ENCODE measurements around the gene TMEM145.

DNA sequence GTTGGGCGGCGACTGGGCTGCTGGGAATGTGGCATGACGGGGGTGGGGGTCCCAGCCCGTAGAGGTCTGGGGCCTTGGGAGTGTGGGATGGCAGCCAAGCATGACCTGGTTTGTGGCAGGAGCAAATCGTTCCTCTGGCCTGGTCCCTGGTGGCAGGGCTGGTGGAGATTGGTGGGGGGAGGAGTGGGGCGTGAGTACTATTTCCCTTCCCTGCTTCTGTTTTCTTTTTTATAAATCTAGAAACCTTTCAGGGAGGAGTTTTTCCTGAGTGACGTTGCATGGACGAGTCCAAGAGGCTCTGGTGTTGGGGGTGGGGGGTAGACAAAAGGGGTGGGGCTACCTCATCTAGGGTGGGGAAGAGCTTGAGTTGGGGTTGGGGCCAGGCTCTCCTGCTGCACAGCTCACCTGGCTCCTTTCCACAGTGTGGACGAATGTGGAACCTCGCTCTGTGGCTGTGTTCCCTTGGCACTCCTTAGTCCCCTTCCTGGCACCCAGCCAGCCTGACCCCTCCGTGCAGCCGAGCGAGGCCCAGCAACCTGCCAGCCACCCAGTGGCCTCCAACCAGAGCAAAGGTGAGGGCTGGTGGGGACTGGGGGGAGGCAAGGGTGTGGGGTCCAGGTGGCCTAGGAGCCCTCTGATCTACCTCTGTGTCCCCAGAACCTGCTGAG lies 26.6 kb upstream of the TMEM145 start:
- TF ChIP-seq CTCF (optimal IDR thresholded peaks at IDR 0.05 in 1 of 3, IDR thresholded peaks at IDR 0.05 in 1 of 3, conservative IDR thresholded peaks at IDR 0.05 in 1 of 3; ENCODE audit: extremely low read depth in 1 of 3, insufficient read depth in 2 of 3, low read length in 3 of 3) = no peak
- TF ChIP-seq EZH2 (IDR thresholded peaks at IDR 0.05; ENCODE audit: low read length) = no peak

Data from keratinocyte (primary cell).